HG02885 (cell line): Measurements from ENCODE around the gene COL5A1.

Experiments
- ATAC-seq: cut with Tn5 transposase; IDR thresholded peaks from one replicate; pipeline ENCODE4 v1.9.1; 2021; ENCODE audit warnings: mild to moderate bottlenecking; ENCODE audit not compliant: unreplicated experiment, poor library complexity

COL5A1 gene

DNA sequence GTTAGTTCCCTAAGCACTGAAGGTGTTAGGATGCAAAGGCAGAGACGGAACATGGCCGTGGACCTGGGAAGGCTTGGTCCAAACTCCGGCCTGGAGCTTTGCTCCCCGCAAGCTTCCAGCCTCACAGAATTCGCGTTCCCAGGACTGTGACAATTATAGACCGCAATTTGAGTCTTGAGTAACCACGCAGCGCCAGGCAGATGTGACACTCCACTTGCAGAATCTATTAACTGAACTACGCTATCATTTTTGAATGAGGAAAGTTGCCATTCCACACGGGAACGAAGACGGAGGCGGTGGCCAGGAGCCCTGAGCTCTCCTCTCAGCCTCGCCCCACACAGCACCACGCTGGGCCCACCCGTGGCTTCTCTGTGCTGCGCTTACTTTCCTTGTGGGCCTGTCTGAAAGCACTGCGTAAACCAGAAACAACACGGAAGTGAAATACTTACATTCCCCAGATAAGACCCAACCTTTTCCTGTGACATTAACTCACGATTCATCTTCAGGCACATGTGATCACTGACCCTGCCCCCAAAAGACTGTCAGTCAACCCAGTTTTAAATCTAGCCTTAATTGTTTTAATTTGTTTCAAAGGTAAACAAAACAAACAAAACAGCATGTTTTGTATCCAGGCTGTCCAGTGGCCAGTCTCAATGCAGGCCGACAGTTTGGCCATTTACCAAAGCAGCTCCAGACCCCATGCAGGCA lies 16.1 kb upstream of the COL5A1 start:
- ATAC-seq: no peak

DNA sequence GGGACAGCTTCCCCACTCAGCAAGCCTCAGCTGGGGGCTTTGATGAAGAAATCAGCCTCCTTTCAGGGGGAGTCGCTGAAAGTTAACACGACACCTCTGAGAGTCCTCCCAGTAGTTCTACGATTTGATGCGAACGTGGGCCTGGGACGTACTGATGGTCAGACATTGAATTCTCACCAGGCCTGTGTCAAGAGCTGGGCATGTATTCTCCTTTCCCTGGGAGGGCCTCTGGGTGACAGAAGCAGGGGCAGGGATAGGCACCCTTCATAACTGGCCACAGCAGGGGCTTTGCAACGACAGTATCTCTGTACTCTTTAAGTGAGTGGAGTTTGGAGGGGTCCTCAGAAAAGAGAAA lies 15.6 kb upstream of the COL5A1 start:
- ATAC-seq: no peak

DNA sequence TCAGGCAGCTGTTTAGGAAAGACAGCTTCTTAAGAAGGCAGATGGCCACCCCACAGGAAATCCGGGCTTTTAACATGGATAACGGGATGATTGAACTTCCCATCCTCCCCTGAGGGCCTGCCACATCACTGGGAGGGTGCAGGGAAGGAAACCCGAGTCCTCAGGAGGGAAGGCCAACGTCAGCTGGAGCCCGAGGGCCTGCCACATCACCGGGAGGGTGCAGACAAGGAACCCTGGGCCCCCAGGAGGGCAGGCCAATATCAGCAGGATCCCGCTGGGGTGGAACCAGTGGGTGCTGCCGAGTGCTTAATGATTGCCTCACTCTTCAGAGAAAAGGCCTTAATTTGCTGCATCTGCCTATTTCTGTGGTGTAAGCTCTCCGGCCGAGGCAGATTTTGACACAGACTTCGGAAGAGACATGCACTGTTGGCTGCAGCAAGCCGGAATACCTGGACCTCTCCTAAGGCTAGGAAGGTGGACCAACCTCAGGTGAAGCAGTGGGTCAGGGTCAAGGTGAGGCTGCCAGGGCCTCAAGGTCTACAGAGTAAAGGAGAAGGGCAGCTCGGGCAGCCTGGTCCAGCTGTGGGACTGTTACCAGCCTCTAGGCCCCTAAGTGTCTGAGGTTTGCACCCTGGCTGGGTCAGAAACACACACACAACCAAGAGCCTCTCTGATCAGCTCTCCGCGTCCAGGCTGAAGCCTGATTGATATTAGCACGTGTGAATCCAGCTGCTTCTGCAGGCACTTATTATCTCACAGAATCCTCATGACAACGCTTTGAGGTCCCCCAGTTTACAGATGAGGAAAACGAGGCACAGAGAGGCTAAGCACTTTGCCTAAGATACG lies 14.8 kb upstream of the COL5A1 start:
- no peak for ATAC-seq

DNA sequence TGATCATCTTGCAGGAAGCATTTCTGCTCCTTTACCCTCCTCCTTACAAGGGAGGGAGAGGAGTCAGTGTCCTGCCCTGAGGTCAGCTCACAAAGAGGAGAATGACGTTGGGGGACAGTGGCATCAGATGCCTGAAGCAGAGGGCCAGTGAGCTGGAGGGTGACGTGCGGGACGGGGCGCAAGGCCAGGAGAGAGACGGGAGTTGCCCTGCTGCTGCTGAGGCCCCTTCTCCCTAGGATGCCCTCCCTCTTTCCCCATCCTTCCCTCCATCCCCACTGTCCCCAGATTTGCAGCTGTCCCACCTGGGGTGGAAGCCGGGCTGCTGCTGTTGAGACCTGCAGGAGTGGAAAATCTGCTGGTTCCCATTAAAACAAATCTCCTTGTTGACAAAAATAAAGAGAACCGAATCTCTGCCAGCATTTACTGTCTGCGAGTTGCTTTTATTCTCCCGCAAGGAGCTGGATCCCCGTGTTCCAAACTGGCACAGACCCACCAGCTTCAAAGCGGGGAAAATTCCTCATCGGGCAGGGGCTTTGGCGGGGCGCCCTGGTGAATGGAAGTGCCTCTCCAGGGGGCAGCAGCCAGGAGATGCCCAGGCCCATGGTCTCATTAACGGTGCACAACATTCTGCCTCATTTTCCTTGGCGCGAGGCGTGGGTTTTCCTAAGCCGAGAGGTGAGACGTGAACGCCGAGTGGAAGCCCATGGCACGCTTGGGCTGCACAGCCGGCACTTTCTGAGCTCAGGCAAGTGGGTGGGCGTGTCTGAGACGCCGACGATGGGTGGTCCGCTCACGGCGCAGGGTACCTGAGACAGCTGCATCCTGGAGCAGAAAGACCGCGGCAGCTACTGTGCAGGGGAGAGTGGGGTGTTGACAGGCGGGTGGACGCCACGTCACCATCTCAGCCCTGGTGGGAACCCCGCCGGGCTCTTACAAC lies 13.9 kb upstream of the COL5A1 start:
- ATAC-seq: no peak

DNA sequence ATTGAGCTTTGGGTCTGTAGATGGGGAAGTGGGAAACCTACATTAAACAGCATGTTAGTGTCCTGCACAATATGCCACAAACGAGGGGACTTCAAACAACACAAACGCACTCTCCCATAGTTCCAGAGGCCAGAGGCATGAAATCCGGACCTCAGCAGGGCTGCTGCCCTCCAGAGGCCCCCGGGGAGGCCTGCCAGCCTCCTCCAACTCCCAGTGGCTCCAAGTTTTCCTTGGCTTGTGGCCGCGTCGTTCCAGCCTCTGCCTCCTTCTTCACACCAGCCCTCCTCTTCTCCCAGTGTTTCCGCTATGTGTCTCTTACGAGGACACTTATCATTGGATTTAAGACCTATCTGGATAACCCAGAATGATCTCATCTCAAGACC lies 13.3 kb upstream of the COL5A1 start:
- ATAC-seq: no peak

DNA sequence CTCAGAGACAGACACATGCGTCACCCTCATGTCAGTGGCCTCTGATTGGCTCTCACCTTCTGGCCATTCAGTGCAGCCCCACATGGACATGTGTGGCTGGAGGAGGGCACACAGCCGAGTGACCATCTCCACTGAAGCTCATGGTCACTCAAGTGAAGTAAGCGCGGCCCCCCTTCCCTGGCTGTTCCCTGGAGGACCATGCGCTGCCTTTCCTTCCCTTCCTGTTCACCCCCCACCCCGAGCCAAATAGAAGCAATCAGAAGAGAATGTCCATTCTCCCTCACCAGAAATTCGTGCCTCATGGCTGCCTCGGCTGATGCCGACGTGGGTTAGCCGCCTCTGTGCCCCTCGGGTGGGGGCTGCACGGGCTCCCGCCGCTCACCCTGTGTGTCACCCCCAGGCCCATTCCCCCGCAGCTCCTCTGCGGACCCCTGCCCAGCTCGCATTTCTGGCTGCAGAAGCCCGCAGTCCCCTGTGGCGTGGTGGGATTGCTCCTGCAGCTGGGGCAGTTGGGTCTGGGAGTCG lies 12.5 kb upstream of the COL5A1 start:
- ATAC-seq: no peak

DNA sequence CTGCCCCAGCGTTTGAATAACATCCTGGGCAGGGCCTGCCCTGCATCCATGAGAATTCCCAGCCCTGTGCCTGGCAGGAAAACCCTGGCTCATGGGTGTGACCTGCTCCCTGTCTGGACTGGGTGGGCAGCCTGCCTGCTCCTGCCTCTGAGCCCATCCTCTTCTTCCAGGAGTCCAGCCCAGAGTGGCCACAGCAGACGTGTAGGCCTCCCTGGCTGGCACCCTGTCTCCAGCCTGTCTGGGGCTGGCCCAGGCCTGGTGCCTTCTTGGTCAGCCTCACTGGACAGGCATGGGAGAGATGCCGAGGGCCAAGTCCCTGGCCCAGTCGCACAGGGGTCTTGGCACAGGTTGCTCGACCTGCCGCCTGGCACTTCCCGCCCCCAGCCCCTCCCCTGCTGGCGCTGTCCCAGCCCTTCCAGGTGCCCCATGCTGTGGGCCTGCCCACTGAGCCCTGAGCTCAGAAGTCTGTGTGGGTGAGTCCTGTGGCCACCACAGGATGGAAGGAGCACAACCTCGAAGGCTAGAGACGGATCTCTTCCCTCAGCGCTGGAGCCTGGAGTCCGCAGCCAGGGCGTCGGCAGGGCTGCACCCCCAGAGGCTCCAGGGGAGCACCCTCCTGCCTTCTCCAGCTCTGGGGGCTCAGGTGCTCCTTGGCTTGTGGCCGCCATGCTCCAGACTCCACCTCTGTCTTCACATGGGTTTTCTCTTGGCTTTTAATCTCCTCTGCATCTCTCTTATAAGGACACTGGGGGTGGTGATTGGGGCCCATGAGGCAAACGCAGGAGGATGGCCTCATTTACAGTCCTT lies 11.8 kb upstream of the COL5A1 start:
- ATAC-seq: no peak

DNA sequence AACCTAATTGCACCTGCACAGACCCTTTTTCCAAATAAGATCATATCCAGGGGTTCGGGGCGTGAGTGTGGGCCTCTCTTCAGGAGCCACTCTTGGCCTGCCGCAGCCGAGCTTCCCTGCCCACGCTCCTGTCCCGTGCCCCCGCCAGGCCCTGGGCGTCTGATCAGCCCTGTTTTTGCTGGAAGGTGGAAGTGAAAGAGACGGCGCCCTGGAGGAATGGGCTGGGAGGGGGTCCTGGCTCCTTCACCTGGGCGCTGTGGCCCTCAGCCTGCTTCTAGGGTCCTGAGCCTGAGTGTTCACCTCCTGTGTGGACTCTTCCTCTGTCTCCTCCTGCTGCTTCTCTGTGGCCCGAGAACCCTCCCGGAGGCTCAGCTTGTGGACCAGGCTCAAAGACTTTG lies 11.2 kb upstream of the COL5A1 start:
- no peak for ATAC-seq

DNA sequence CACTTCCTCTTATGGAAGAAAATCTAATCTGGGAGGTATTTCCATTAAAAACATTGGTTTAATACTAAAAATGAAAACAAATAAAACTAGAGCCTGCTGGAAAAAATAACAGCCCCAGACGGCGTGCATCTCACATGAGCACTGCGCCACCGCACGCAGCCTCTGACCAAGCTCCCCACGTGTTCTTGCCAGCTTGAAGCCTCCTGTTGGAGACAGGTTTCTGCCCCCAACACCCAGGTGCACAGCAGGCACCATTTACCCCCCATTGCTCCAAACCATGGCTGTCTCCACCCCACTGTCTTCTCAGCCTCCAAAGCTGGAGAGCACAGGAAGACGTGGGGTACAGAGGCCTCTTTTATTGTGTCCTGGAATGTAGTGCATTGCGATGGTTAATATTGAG lies 10.7 kb upstream of the COL5A1 start:
- ATAC-seq: no peak

DNA sequence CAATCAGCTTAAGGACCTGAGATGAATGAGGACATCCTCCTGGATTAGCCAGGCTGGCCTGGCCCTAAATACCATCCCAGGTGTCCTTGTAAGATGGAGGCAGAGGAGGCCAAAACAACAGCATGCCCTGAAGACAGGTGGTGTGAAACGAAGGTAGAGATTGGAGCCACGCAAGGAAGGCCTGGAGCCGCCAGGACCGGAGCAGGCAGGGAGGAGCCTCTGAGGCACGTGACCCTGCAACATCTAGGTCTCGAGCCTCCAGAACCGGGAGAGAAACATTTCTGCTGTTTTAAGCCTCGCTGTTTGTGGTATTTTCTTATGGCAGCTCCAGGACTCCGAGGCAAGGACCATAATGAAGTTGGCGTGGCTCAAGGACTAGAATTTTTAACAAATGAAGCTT lies 9.7 kb upstream of the COL5A1 start:
- ATAC-seq: no peak

DNA sequence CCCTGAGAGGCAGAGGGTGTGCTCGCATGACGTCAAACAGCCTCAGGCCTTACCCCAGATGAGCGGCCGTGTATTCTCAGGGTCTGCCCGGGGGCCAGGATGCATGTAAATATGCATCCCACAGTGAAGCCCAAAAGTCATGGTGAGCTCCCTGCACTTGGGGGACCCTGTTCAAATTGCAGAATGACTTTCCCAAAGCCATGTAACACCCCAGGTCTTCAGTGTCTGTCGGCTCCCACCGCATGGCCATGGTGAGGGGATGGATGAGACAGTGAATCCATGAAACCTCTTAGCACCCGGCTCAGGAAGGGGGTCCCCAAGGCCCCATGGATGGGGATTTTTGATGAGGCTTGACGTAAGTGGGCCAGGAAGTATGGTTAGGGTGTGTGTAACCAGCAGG lies 9.3 kb upstream of the COL5A1 start:
- no peak for ATAC-seq

DNA sequence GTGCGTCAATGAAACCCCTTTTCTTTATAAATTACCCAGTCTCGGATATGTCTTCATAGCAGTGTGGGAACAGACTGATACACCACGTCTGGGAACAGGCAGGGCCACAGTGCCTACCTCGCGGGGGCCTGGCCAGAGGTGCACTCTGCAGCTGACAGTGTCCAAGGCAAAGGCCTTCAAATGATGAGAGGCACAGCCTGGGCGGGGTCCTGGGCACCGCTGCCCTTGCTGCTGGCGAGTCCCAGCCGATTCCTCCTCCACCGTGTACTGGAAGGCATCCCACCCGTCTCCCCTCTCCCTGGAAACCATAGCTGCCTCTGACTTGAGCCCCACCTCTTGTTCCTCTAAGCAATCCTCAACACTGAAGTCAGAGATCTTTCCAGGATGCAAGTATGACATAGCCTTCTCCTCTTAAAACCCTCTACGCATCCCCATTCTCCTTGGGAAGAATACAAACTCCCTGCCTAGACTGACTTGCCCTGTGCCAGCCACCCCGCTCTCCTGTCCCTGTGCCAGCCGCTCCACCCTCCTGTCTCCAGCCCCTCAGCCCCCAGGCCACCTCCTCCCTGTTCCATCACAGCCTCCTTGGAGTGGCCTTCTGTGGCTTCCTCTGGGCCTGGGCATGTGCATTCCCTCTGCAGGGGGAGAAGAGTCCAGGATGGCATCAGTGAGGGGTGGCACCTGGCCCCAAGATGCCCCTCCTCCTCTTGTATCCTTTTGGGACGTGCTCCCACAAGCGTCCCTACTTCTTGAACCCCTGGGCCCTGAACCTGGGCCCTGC lies 8.1 kb upstream of the COL5A1 start:
- no peak for ATAC-seq

DNA sequence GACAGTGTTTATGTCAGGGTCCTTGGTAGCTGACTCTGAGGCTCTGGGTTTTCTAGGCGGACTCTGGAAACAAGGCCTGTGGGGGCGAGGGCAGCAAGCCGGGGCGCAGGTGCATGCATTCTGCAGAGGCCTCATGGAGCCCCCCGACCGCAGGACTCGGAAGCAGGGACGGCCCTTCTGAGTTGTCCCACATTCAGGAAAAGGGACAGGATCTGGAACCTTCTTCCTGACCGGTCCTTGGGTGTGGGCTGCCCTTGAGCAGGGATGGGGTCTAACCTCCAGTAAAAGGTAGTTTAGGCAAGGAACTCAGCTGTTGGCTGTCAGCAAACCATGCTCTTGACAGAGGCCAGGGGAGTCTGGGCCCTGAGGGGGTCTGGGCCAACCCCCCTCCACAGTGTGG lies 7.4 kb upstream of the COL5A1 start:
- no peak for ATAC-seq

DNA sequence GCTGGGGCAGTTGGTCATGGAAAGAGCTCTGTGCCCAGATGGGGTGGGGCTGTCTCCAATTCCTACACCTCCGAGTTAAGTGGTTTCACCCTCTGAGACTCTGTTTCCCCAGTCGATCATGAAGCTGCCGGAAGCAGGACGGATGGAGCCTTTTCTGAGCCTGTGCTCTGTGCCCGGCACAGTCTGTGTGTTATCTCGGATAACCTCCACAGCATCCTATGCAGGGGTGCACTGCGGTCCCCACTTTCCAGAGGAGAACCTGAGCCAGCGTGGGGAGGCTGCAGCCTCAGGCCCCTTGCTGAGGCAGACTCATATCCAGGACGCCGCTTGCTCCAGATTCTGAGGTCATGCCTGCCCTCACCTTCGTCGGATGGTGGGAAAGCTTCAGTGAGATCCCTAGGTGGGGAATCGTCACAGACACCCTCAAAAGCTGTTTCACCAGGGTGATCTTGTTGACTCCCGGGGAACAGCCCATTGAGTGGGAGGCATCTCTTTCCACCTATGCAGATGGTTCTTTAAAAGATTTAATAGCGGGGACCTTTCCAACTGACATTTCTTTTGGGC lies 6.9 kb upstream of the COL5A1 start:
- ATAC-seq: no peak

DNA sequence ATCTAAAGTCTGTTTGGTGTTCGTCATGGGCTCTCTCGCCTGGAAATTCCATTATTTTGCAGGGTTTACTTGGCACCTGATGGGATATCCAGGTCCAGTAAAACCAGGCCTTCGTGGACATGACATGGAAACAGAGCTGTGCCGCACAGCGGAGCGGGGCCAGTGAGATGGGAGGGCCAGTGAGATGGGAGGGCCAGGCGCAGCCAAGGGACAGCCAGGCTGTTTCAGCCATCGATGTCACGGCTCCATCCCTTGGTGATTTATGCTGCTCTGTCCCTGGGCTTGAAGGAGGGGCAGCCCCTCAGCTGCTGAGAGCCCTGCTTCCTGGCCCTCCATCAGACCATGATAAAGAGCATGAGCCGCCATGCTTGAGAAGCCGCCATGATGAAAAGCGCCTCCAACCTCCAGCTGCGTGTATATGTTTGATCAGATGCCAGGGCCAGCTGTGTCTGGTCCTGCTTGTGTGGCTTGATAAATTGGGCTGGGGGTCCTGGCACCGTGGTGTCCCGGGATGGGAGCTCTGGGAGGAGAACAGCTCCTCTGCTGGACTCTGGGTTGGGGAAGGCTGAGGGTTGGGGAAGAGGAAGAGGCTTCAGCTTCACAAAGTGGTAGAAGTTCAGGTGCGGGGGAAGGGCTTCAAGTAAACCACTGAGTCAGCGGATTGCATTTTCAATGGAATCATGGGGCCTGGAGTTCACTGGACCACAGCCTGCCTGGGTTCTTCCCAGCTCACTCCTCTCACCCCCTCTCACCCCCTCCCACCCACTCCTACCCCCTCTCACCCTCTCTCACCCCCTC lies 6.1 kb upstream of the COL5A1 start:
- no peak for ATAC-seq

DNA sequence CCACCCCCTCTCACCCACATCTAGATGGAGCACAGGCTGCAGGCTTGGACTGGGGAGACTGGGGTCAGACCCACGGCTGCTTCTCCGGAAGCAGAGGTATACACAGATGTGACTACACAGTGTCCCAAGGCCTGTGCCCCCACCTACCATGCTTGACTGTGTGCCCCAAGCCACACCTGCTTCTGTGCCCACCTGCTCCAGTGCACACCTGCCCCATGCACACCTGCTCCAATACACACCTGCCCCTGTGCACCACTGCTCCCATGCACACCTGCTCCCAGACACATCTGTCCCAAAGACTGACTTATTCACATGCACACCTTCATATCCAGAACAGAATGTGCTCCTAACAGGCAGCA lies 5.5 kb upstream of the COL5A1 start:
- no peak for ATAC-seq

DNA sequence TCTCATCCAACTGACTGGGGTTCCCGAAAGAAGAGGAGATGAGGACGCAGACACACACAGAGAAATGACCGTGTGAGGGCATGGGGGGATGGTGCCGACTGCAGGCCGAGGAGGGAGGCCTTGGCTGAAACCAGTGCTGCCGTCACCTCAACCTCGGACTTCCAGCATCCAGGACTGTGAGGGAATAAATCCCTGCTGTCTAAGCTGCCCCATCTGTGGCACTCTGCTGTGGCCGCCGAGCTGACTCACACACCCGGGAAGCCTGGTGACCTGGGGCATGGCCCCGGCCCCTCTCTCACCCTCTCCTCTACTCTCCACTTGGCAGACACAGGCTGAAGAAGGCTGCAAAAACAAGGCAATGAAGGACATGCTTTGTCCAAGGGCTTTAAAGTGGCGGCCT lies 4.4 kb upstream of the COL5A1 start:
- ATAC-seq: no peak
